Measurements from ENCODE around the gene CCDC167.

CCDC167 gene

GRCh38 chr6:37516920-37517405, 17.3 kb upstream of the CCDC167 start:
- DNase-seq (ENCODE audit: low read depth): no peak
- TF ChIP-seq CTCF (IDR thresholded peaks at IDR 0.05; ENCODE audit: low read length, missing control alignments): no peak
- H3K4me3 ChIP-seq (replicated peaks; ENCODE audit: low read depth, low read length): no peak overlapping the region

- DNase-seq (ENCODE audit: low read depth): no peak
- H3K4me3 ChIP-seq (replicated peaks; ENCODE audit: low read depth, low read length): no peak overlapping the region
- no peak for TF ChIP-seq CTCF (IDR thresholded peaks at IDR 0.05; ENCODE audit: low read length, missing control alignments)
These were observed 16.6 kb upstream of the CCDC167 start for GRCh38 chr6:37516076-37516919.

- DNase-seq (ENCODE audit: low read depth): no peak
- no peak overlapping the region for H3K4me3 ChIP-seq (replicated peaks; ENCODE audit: low read depth, low read length)
- no peak for TF ChIP-seq CTCF (IDR thresholded peaks at IDR 0.05; ENCODE audit: low read length, missing control alignments)
These were observed 16.0 kb upstream of the CCDC167 start for GRCh38 chr6:37515712-37516075.

- DNase-seq (ENCODE audit: low read depth): no peak
- TF ChIP-seq CTCF (IDR thresholded peaks at IDR 0.05; ENCODE audit: low read length, missing control alignments): no peak
- H3K4me3 ChIP-seq (replicated peaks; ENCODE audit: low read depth, low read length): no peak overlapping the region
These were observed 15.1 kb upstream of the CCDC167 start for GRCh38 chr6:37514837-37515236.

GRCh38 chr6:37514321-37514771, 14.7 kb upstream of the CCDC167 start:
- no peak for DNase-seq (ENCODE audit: low read depth)
- H3K4me3 ChIP-seq (replicated peaks; ENCODE audit: low read depth, low read length): no peak overlapping the region
- no peak for TF ChIP-seq CTCF (IDR thresholded peaks at IDR 0.05; ENCODE audit: low read length, missing control alignments)

GRCh38 chr6:37513576-37513975, 13.9 kb upstream of the CCDC167 start:
- TF ChIP-seq CTCF (IDR thresholded peaks at IDR 0.05; ENCODE audit: low read length, missing control alignments): no peak
- DNase-seq (ENCODE audit: low read depth): no peak
- no peak overlapping the region for H3K4me3 ChIP-seq (replicated peaks; ENCODE audit: low read depth, low read length)

GRCh38 chr6:37513155-37513554, 13.5 kb upstream of the CCDC167 start:
- H3K4me3 ChIP-seq (replicated peaks; ENCODE audit: low read depth, low read length): no peak overlapping the region
- DNase-seq (ENCODE audit: low read depth): no peak
- TF ChIP-seq CTCF (IDR thresholded peaks at IDR 0.05; ENCODE audit: low read length, missing control alignments): no peak

Measured in fibroblast of pulmonary artery (primary cell).